Duodenal mucosa (tissue), 2 donors: ENCODE measurements around the gene MLEC.

Source experiments
- H3K27ac ChIP-seq: one replicate; pipeline ENCODE4 v1.7.0; 2013; ENCODE audit warnings: low read depth, low read length
- H3K27me3 ChIP-seq, 2 donors: one replicate each; pipeline ENCODE4 v1.7.0; 2013; ENCODE audit warnings: low read length in 2 of 2, control low read depth in 1 of 2; ENCODE audit not compliant: insufficient read depth in 2 of 2, control insufficient read depth in 1 of 2
- H3K36me3 ChIP-seq, 2 donors: one replicate each; pipeline ENCODE4 v1.7.0; 2013; ENCODE audit warnings: low read length in 2 of 2, control low read depth in 1 of 2; ENCODE audit not compliant: insufficient read depth in 2 of 2, control insufficient read depth in 1 of 2
- H3K4me1 ChIP-seq, 2 donors: one replicate each; pipeline ENCODE4 v1.7.0; 2013; ENCODE audit warnings: low read length in 2 of 2, control low read depth in 1 of 2; ENCODE audit not compliant: insufficient read depth in 2 of 2, control insufficient read depth in 1 of 2
- H3K4me3 ChIP-seq, 2 donors: one replicate each; pipeline ENCODE4 v1.7.0; 2013; ENCODE audit warnings: low read length in 2 of 2, low read depth in 1 of 2
- H3K9ac ChIP-seq, 2 donors: one replicate each; pipeline ENCODE4 v1.7.0; 2013; ENCODE audit warnings: low read length in 2 of 2, low read depth in 1 of 2
- H3K9me3 ChIP-seq, 2 donors: one replicate each; pipeline ENCODE4 v1.7.0; 2013; ENCODE audit warnings: low read length in 2 of 2, control low read depth in 1 of 2; ENCODE audit not compliant: control insufficient read depth in 1 of 2

The MLEC gene

DNA sequence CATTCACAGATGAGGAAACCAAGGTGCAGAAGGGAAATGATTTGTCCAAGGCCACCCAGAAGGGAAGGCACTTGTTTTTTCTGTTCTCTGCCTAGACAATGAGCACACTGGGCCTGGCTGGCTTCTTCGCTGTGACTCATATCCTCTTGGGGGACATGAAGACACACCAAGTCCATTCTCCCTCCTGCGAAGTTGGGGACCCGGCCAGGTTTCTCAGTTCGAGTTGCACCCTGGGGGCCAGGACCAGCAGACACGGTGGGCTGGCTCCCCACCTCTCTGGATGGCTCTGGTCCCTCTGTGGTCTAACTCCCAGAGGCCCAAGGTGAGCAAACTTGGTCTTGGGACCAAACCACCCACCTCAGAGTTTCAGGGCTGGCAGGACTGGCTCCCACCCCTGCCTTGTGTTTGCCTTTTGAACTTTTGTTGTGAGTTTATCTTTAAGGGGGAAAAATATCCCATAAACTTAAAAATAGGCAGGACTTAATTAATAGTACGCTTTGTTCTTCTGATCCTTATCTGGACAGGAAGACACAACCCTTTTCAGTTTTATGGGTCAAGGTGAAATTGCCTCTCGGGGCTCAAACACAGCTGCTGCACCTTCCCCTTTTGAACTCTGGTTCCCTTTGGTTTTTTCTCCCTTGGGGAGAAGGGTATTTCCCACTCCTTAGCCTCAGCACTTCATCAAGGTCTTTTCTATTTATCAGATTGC, 9.0 kb upstream of the MLEC start:
- Histone ChIP-seq H3K4me1 (peaks cover 5 to 6% of the 10 kb centered on the region in 2 donors), H3K27ac (no peak overlapping the region), H3K9ac (no peak overlapping the region), H3K27me3 (no peaks in the 10 kb centered on the region), H3K9me3 (no peaks in the 10 kb centered on the region), H3K36me3 (no peaks in the 10 kb centered on the region), H3K4me3 (no peak overlapping the region)

DNA sequence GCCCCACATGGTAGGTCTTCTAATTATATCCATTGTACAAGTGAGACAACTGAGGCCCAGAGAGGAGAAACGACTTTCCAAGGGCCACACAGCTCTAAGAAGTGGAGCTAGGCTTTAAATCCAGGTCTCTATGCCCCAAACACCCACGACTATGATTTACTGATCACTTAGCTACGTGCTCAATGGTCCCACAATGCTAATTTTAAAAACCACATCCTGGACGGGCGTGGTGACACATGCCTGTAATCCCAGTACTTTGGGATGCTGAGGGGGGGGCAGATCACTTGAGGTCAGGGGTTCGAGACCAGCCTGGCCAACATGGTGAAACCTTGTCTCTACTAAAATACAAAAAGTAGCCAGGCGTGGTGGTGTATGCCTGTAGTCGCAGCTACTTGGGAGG, 8.4 kb upstream of the MLEC start:
- Histone ChIP-seq H3K4me3 (no peak overlapping the region), H3K9me3 (no peaks in the 10 kb centered on the region), H3K9ac (no peak overlapping the region), H3K4me1 (peaks cover 5 to 6% of the 10 kb centered on the region in 2 donors), H3K27ac (no peak overlapping the region), H3K27me3 (no peaks in the 10 kb centered on the region), H3K36me3 (no peaks in the 10 kb centered on the region)

GRCh38 chr12:120680165-120680738, 6.7 kb upstream of the MLEC start:
- H3K9ac ChIP-seq, result no peak overlapping the region
- no peaks in the 10 kb centered on the region for H3K27me3 ChIP-seq
- H3K9me3 ChIP-seq, result no peaks in the 10 kb centered on the region
- H3K4me3 ChIP-seq, result no peak overlapping the region
- H3K36me3 ChIP-seq, result no peaks in the 10 kb centered on the region
- no peak overlapping the region for H3K27ac ChIP-seq
- peaks cover 5 to 6% of the 10 kb centered on the region in 2 donors for H3K4me1 ChIP-seq

DNA sequence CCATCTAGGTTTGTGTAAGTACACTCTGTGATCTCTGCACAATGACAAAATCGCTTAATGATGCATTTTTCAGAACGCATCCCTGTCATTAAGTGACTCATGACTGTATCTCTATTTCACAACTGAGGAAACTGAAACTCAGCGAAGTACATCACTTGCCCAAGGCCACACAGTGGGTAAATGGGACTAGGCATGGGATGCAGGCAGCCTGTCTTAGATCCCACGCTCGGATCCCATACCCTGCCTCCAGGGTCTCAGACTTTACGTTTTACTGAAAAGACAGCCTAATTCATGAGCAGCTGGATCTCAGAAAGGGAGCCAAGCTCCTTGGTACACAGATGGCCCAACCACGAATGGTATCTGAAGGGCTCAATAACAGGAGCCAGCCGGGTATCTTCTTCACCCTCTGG, 2.4 kb upstream of the MLEC start:
- Histone ChIP-seq H3K9ac (no peak overlapping the region), H3K9me3 (no peaks in the 10 kb centered on the region), H3K36me3 (no peaks in the 10 kb centered on the region), H3K27ac (no peak overlapping the region), H3K4me3 (no peak overlapping the region), H3K27me3 (no peaks in the 10 kb centered on the region), H3K4me1 (peaks cover 9 to 23% of the 10 kb centered on the region in 2 donors)

DNA sequence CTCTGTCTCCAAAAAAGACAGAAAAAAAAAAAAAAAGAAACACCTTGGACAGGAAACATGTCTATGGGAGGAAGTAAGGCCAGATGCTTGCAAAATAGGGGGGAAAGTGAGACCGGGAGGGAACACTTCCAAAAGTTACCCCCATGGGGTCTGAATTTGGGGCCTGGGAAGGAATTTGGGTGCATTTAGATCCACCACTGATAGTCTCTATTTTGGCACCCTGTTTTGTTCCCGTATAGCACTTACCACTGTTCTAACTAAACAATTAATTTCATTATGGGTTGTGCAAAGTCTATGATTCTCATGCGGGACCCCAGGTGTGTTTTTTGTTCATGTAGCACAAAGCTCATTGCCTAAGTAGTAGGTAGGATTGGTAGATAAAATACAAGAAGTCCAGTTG, 1.4 kb upstream of the MLEC start:
- Histone ChIP-seq H3K4me1 (peaks cover 18 to 33% of the 10 kb centered on the region in 2 donors), H3K9ac (peak overlapping the region in 1 of 2 donors; percentile 68), H3K9me3 (no peaks in the 10 kb centered on the region), H3K27me3 (no peaks in the 10 kb centered on the region), H3K27ac (no peak overlapping the region), H3K4me3 (no peak overlapping the region), H3K36me3 (no peaks in the 10 kb centered on the region)

DNA sequence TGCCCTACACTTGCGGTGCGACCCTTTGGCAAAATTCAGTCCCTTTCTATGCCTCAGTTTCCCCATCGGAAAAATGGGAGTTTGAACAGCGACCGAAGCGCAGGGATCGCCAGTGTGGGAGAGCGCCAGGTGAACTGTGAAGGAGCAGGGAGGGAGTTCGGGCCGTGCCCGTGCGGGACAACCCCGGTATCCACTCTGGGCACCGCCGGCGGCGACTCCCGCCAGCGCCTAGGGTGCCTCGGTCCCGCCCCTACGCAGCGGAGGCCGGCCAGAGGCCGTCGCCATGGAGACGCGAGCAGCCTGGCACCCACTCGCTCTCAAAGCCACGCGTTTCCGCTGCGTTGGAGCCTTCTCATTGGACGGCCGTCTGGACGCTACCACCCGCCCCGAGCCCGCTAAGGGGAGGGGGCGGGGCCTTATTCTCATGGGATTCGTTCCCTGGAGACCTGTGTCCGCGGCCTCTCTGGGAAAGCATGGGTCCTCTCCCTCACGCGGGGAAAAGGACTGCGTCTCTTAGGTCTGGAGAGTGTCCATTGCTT, 729 bp upstream of the MLEC start:
- Histone ChIP-seq H3K36me3 (no peaks in the 10 kb centered on the region), H3K4me1 (peaks cover 25 to 40% of the 10 kb centered on the region in 2 donors), H3K9ac (peak overlapping the region; percentile 64 to 68), H3K27me3 (no peaks in the 10 kb centered on the region), H3K9me3 (no peaks in the 10 kb centered on the region), H3K27ac (peak overlapping the region; percentile 91), H3K4me3 (peak overlapping the region; percentile 84 to 88)

DNA sequence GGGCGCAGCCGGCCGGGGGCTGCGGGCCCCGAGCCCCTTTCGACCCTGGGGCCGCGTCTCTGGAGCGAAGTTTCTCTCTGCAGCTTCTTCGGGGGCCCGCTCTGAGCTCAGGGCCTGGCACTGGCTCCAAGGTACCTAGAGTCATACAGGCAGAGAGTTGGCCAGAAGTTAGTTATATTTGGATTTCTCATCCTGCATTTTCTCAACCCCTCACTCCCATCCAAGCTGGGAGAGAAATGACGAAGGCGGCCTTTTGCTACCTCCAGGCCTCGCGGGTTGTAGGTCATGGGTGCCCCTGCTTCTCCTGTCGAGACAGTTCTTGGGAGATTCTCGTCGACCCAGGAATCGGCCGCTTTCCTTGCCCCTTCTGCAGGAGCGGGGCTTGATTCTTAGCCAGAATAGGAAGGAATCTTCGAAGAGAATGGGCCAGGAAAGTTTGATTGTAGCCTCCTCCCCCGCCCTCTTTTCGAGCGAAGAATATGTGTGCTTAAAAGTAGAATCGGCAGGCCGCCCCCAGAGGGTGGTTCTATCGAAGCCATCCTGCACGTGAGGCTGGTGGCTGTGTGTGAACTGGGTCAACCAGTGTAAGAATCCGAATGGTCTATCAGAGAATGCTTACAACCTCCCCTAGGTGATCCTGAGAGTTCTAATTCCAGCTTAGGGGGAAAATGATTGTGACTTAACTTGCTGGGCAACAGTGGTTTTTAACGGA, 785 bp downstream of the MLEC start:
- Histone ChIP-seq H3K9ac (peak overlapping the region; percentile 83 to 86), H3K9me3 (no peaks in the 10 kb centered on the region), H3K4me3 (peak overlapping the region; percentile 84 to 88), H3K4me1 (peaks cover 40 to 53% of the 10 kb centered on the region in 2 donors), H3K27ac (peak overlapping the region; percentile 82), H3K36me3 (no peaks in the 10 kb centered on the region), H3K27me3 (no peaks in the 10 kb centered on the region)

DNA sequence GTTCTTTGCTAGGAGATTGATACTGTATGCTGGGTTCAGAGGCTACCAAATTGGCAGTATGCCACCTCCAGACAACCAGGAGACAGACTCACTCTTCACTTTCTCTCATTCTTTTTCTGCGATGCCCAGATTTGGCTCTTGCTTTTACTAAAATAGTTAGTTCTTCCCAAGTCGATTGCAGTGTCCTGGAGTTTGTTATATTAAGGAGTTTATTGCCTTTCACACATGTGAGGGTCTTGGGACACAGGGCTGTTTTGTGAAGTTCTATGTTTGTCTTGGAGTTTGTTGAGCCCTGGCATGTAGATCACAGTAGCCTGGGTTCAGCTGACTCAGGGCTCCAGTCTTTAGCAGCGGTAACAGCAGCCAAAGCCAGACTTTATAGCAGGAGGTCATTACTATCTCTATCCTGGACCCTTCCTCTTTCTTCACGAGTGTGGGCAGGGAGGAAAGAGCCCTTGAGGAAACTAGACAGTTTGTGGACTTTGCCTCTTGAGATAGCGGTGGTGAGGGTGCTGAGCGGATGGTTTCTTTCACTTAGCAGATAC, 1.6 kb downstream of the MLEC start:
- no peaks in the 10 kb centered on the region for H3K27me3 ChIP-seq
- peaks cover 0 to 5% of the 10 kb centered on the region in 2 donors for H3K36me3 ChIP-seq
- H3K9ac ChIP-seq, result peak overlapping the region; percentile 83 to 86
- no peak overlapping the region for H3K27ac ChIP-seq
- peaks cover 49 to 55% of the 10 kb centered on the region in 2 donors for H3K4me1 ChIP-seq
- no peaks in the 10 kb centered on the region for H3K9me3 ChIP-seq
- peak overlapping the region; percentile 84 to 88 for H3K4me3 ChIP-seq

DNA sequence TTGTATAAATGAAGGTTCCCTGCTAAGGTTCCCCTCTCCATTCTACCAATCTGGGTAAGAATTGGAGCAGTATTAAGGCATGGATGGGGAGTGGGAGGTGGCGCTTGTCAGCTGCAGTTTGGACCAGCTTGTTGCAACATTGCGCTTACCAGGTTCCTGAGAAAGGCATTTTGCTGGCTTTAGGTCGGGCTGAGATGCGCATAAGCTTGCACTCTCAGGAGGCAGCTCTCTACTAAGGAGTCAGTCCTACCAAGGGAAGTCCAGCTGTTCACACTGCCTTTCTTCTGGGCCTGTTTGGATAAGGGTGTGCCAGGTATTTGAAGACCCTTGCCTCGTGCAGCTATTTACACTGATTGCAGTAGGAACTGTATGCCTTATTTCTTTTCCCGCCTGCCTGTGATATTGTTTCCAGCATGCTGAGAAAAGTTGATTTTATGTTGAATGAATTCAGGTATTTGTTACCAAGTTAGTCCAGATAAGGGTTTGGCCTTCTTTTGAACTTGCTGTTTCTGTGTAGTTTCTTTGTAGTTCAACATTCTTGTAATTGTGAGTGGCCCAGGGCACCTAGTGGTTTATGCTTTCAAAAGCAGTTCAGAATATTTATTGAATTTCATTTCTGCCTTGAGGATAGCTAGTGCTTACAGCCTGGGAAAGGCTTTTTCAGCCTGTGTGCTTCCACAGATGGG, 2.6 kb downstream of the MLEC start:
- Histone ChIP-seq H3K4me1 (peaks cover 58 to 62% of the 10 kb centered on the region in 2 donors), H3K36me3 (peaks cover 6 to 15% of the 10 kb centered on the region in 2 donors), H3K9me3 (no peaks in the 10 kb centered on the region), H3K27ac (peak overlapping the region; percentile 22), H3K27me3 (no peaks in the 10 kb centered on the region), H3K9ac (peak overlapping the region; percentile 83 to 86), H3K4me3 (peak overlapping the region; percentile 84 to 88)
